Epithelial cell of proximal tubule (primary cell): Measurements from ENCODE around the gene TST. TPM values are rescaled to one million over a fixed set of nuclear protein-coding genes. Genes with fewer than 3 reads are reported as not detected.

Source experiments
- DNase-seq: peaks from one replicate; pipeline ENCODE4 v3.0.0-alpha.2; 2011; ENCODE audit warnings: low read depth
- H3K4me3 ChIP-seq: 2 replicates; pipeline ENCODE4 v1.5.1; 2011; ENCODE audit warnings: low read depth, mild to moderate bottlenecking, low read length
- CTCF ChIP-seq: conservative IDR thresholded peaks from 2 replicates; pipeline ENCODE4 v1.5.1; 2012; ENCODE audit warnings: low read depth, mild to moderate bottlenecking, low read length
- total RNA-seq: library from RNA; depleted of rRNA; stranded (reverse); fragments of >200 nt; gene quantifications from 2 replicates; pipeline ENCODE4 v1.2.3, GENCODE V29; 2015

TST gene
- 49.6 and 66.9 TPM in 2 replicates for total RNA-seq

DNA sequence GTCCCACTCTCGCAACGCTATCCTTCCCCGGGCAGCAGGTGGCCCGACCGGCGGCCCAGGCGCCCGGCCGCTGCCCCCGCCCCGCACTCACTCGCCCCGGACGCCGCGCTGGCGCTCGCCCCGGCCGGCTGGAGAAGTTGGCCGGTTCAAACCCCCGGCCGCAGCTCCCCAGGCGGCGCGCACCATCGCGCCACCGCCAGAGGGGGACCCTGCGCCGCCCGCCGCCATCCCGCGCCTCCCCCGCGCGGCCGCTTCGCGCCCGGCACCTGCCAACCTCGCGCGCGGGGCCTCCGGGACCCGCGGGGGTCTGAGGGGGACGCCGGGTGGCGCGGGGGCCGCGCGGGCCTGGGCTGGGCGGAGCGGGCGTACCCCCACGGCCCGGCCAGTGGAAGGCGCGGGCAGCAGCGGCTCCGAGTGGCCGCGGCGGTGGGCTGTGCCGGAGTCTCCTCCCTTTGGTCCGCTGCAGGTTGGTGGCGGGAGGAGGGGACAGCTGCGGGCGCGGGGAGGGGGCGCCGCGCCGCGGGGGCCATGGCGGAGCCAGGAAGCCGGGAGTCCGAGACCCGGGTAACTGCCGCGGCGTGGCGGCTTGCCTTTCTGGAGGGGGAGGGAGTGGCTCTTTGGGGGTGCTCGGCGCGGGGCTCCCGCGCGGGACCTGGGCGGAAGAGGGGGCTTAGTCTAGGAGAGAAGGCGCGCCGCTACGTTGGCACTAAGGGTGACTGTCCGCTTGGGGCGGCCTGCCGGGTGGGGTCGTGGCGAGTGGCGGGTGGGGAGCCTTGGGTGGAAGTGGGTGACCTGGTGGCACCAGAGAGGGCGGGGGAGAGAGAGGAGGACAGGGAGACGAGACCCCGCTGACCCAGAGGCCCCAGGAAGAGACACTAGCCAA, at the start of gene TST, which contains the start of gene MPST:
Gene TST (minus strand): TSS at position 139 of the 883 bp plus-strand sequence. CDS start 715 bp downstream, outside the sequence.
Gene MPST (plus strand): TSS at position 434 of the 883 bp plus-strand sequence. CDS start 95 bp downstream, at position 529.
- no peak for TF ChIP-seq CTCF
- peak within 1 kb of the TSS; percentile 90 for H3K4me3 ChIP-seq
- no peak for DNase-seq

DNA sequence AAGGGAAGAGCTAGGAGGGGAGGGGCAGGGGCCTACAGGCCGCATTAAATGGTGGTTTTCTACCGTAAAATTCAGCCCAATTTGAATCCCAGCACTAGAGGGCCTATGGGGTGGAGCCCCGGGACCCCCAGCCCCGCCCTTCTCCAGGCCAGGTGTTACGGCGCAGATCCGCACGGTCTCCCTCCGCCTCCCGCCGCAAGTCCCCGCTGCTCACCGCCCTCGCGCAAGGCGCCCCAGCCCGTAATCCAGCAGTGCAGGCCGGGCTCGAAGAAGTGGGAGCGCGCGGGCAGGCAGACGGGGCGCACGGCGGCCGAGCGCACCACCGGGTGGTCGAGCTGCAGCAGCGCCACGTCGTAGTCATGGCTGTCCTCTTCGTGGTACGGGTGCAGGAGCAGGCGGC, 49.6 kb upstream of the TST start:
- DNase-seq = no peak
- no peak overlapping the region for H3K4me3 ChIP-seq
- no peak for TF ChIP-seq CTCF

DNA sequence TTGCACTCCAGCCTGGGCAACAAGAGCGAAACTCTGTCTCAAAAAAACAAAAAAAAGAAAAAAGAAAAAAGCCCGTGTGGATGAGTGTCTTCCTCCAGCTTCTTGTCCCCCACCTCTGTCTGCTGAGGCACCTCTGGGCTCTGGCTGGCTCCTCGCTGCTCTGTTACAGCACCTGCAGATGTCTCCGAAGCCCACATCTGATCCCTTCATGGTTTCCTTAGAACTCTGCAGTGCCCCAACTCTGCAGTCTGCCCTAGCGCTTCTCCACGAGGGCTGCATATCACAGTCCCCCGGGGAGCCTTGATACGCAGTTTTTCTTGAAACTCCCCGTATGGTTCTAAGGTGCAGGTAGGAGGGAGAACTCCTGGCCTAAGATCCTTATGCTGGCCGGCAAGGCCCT, 48.2 kb upstream of the TST start:
- no peak for TF ChIP-seq CTCF
- no peak overlapping the region for H3K4me3 ChIP-seq
- no peak for DNase-seq

DNA sequence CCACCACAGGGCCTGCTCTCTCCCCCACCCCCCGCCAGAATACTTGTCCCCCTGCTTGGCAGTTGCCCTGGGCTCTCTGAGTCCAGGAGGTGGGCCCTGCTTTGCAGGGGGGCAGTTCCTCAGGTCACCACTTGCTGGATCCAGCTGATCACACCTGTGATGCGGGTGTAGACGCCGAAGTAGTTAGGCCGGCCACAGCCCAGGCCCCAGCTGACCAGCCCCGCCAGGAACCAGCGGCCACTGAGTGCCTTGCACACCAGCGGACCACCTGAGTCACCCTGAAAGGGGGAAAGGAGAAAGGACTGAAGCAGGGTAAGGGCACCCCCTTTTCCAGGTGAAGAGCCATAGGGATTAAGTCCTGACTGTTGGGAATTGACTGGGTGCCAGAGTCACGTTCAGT, 46.7 kb upstream of the TST start:
- no peak overlapping the region for H3K4me3 ChIP-seq
- no peak for DNase-seq
- no peak for TF ChIP-seq CTCF

DNA sequence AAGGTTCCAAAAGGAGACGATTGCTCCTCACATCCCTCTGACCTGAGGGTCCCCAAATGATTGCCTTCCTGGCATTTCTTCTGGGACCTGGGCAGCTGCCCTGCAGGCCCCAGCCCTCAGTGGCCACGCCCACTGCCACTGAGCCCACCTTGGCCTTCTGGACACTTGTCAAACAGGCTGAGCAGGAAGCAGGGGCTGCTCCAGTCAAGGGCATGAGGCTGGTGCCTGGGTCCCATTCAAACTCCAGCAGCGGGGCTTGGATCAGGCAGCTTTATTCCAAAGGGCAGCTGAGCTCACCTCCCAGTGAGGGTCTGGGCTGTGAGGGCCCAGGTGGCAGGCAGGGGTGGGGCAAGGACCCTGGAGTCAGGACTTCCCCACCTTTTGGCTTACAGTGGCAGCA, 45.9 kb upstream of the TST start:
- DNase-seq = no peak
- no peak overlapping the region for H3K4me3 ChIP-seq
- no peak for TF ChIP-seq CTCF

DNA sequence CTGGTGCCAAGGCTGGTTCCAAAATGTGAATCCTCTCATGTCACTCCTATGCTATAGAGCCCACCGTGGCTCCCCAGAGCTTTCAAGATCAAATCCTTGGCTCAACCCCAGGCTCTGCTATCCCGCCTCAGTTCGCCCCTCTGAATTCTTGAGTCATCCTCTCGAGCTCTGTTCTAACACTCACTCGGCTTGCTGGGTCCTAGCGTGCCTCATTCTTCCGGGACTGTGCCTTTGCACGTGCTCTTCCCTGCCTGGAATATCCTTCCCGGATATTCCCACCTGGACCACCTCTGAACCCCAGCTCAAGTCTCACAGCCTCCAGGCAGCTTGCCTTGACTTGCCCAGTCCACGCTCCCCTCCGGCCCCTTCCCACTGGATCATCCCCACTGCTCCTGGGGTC, 45.3 kb upstream of the TST start:
- no peak for TF ChIP-seq CTCF
- H3K4me3 ChIP-seq = no peak overlapping the region
- DNase-seq = no peak
